Activated CD8-positive, alpha-beta memory T cell treated with anti-CD3 and anti-CD28 coated beads for 36 hours (primary cell): ENCODE results near the gene MET. TPM values are rescaled to one million over a fixed set of nuclear protein-coding genes. Genes with fewer than 3 reads are reported as not detected.
"Not testable (repeated sequence)": the region's sequence is repeated elsewhere in the genome, so short reads cannot be mapped to it uniquely, and the experiment has no call there.

Experiments
- CTCF ChIA-PET: fragments of 350-600 bp; sonication (Branson Sonifier 250); formaldehyde crosslinking; loops from one replicate; lab custom pipeline; 2021; ENCODE audit warnings: antibody characterized with exemption; lab: Charles Lee
- POLR2A ChIA-PET: fragments of 350-600 bp; sonication (Branson Sonifier 250); formaldehyde crosslinking; loops from one replicate; lab custom pipeline; 2021; ENCODE audit warnings: antibody characterized with exemption; lab: Charles Lee
- total RNA-seq, 2 experiments: library from RNA; stranded (reverse); gene quantifications; one replicate each; pipeline ENCODE4 v1.2.3, GENCODE V29; 2021

The MET gene
- total RNA-seq, 2 experiments from 2014 or later: 2.4 to 2.8 TPM

DNA sequence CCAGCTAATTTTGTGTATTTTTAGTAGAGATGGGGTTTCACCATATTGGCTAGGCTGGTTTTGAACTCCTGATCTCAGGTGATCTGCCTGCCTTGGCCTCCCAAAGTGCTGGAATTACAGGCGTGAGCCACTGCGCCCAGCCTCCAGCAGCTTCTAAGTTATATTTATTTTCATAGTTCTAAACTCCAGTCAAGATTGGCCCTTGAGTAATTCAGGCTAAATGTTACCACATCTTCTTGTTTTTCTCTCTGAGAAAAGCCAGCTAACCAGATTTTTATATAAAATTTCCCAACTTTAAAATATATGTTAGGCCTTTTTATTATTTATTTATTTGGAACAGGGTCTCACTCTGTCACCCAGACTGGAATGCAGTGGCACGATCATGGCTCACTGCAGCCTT is 141.4 kb downstream of the MET start:
- POLR2A ChIA-PET, CTCF ChIA-PET: not testable (repeated sequence)

DNA sequence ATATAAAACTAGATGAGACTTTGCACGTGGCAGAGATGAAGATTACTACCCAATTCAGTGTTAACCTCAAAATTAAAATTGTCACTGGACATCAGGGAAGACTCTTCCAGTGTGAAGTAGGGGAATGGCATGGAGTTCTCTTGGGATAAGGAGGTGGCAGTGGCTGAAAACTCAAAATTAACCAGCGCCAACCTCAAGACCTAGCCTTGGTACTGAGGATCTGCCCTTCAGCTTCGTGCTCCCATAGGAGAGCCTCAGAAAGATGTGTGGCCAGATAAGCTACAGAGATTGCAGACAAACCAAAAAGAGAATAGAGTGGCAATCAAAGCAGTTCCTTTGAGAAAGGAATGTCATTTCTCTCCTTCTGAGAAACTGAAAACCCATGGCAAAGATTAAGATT is 143.0 kb downstream of the MET start:
- POLR2A ChIA-PET: no interaction called here
- CTCF ChIA-PET: no interaction called here

DNA sequence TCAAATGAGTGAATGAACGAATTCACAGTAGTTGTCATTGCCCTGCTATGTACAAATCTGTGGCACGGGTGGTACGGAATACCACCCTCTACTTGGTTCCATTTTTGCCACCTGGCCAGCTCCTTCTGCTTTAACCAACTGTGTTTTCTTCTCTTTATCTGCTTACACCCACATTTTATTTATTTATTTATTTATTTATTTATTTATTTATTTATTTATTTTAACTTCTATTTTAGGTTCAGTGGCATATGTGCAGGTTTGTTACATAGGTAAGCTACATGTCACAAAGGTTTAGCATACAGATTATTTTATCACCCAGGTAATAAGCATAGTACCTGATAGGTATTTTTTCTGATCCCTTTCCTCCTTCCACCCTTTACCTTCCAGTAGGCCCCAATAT is 148.2 kb downstream of the MET start:
- ChIA-PET CTCF (no interaction called here), POLR2A (no interaction called here)

DNA sequence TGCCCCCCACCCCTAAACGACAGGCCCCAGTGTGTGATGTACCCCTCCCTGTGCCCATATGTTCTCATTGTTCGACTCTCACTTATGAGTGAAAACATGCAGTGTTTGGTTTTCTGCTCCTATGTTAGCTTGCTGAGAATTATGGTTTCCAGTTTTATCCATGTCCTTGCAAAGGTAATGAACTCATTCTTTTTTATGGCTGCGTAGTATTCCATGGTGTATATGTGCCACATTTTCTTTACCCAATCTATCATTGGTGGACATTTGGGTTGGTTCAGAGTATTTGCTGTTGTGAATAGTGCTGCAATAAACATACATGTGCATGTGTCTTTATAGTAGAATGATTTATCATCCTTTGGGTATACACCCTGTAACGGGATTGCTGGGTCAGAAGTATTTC is 149.7 kb downstream of the MET start:
- CTCF ChIA-PET, POLR2A ChIA-PET: not testable (repeated sequence)

DNA sequence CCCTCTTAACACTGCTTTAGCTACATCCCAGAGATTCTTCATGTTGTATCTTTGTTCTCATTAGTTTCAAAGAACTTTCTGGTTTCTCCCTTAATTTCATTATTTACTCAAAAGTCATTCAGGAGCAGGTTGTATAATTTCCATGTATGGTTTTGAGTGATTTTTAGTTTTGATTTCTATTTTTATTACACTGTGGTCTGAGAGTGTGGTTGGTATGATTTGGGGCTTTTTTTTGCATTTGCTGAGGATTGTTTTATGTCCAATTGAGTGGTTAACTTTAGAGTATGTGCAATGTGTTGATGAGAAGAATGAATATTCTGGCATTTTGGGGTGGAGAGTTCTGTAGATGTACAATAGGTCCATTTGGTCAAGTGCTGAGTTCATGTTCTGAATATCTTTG is 152.5 kb downstream of the MET start:
- CTCF ChIA-PET: no interaction called here

DNA sequence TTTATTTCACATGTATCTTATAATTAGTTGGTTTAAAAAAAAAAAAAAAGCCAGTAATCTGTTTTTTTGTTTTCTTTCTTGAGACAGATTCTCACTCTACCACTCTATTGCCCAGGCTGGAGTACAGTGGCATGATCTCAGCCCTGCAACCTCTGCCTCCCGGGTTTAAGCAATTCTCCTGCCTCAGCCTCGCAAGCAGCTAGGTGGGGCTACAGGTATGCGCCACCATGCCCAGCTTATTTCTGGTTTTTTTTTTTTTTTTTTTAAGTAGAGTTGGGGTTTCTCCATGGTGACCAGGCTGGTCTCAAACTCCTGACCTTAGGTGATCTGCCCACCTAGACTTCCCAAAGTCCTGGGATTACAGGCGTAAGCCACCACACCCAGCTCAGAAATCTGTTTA is 156.3 kb downstream of the MET start:
- CTCF ChIA-PET: no interaction called here
- POLR2A ChIA-PET: no interaction called here

More for the DNA sequence above, 152.5 kb downstream of the MET start:
- POLR2A ChIA-PET: no interaction called here

DNA sequence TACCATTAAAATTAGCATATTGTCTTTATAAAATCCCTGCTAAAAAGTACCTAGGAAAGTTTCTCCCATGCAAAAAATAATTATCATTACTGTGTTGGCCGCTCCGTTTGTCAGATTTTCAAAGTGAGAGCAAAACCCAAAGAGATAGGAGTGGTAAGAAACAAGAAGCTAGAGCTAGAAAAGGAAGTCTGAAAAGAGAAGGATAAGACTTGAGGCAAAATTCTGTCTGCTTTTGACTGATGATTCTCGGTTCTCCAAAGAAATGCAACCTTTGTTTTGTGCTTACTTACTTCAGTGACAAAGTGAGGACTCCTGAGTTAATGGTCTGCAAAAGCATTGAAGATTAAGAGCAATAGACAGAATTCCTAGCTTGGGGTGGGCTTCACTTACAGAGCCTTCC is 157.0 kb downstream of the MET start:
- CTCF ChIA-PET: no interaction called here
- POLR2A ChIA-PET: no interaction called here

DNA sequence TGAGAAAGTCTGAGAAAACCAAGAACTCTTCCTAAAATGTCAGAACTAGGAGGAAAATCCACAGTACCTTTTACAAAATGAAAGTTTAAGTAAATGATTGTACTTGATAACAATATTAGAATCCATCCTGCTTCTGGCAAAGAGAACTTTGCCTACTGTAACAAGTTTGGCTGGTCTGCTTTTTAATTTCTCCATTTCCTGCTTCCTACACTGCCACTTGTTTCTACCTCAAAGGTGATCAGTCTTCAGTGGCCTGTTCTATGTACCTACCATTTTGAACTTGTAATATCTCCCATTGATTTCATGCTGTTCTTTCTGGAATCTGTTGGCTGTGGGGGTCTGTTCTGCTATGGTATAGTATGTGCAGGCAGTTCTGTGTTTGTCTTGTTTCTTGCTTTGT is 157.5 kb downstream of the MET start:
- CTCF ChIA-PET: no interaction called here
- POLR2A ChIA-PET: no interaction called here

DNA sequence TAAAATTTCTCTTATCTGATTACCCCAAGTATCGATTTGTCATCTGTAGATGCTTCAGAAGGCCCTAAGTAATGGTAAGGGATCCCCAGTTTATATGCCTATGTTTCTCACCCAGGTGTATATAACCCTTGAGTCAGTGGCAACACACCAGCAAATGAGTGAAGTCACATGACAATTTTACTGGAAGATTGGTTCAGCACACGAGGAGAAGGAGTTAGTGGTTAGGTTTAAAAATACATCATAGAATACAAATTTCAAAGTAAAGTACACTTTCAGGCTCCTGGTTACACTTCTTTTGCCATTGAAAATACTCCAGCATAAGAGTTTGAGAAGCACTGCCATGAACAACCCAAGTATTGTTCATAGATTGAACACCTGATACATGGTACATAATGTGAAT is 160.7 kb downstream of the MET start:
- ChIA-PET POLR2A (no interaction called here), CTCF (no interaction called here)

DNA sequence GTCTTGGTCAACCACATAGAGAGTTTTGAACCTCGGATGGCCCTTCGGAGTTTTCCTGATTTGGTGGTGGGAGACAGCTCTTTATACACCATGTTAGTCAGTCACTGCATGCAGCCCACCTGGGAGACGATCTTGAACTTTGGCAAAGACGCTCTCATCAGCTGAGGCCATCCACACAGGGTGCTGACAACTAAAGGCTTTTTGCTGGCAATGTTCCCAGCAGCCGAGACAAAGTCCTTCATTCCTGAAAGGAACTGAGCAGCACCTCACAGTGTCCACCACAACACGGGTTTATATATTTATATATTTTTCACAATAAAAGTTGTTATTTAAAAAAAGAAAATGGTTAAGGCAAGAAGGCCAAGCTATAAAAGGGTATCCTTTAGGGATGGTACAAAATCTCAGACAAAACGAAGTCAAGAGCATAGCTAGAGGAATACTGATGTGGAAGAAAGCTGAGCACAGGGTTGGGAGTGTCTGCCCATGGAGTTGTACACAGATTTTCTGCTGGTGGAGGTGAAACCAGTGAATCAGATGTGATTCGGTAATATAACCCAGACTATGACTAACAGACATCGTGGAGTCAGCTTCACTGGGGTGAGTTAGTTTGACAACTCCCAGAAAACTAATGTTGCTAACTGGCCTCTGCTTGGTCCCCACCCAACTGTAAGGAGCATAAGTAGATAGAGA is 163.0 kb downstream of the MET start:
- ChIA-PET POLR2A (no interaction called here), CTCF (no interaction called here)

DNA sequence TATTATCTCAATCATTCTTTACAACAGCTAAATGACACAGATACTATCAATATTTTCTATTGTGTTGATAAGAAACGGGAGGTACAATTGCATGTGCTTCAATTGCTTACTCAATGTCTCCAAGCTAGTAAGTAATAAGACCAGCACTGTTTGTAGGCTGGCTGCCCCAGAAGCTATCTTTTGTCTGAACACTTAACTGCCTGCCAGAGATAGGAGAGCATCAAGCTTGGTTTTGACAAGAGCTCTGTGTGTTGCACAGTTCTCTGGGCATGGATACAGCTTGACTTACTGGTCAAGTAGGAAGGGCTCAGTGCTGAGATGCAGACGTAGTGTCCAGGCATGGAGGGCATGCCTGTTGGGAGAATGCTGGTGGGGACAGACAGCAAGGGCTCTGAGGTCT is 164.1 kb downstream of the MET start:
- POLR2A ChIA-PET: no interaction called here
- CTCF ChIA-PET: no interaction called here

DNA sequence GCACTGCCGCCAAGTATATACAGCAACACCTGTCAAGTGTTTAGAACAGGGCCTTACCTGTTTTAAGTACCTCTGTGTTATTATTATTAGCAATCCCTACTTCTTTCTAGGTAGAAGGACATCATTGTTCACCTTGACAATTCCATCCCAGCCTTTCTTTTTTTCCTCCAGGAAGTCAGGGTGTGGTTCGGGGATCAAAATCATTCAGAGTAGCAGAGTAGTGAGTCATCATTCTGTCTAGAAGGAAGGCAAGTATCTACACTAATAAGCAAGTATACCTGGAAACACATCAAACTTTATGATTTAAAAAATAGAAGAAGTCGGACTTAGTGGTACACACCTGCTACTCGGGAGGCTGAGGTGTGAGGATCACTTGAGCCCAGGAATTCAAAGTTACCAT is 164.9 kb downstream of the MET start:
- CTCF ChIA-PET: no interaction called here
- POLR2A ChIA-PET: interaction anchor here (0.6 kb wide), 1 partner anchor 468 kb away, joined by 3 read pairs; no protein-coding TSS in a partner anchor

DNA sequence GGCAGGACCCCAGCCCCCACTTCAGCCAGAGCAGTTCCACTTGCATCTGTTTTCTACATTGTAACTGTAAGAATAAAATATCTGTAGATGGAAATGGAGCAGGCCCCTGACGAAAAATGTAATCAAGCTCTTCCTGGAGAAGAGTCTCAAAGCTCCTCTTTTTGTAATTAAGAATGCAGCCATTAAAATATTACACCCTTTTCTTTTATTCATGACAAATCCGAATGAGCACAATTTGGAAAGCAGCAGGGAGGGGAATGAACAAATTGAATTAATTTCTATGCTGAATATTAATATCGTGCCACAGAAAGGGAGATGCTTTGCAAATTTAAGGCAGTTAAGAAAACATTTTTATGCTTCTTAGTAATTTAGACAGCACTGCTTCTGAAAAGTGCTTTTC is 165.6 kb downstream of the MET start:
- ChIA-PET POLR2A (interaction anchor here (0.6 kb wide), 1 partner anchor 469 kb away, joined by 3 read pairs; no protein-coding TSS in a partner anchor), CTCF (no interaction called here)

DNA sequence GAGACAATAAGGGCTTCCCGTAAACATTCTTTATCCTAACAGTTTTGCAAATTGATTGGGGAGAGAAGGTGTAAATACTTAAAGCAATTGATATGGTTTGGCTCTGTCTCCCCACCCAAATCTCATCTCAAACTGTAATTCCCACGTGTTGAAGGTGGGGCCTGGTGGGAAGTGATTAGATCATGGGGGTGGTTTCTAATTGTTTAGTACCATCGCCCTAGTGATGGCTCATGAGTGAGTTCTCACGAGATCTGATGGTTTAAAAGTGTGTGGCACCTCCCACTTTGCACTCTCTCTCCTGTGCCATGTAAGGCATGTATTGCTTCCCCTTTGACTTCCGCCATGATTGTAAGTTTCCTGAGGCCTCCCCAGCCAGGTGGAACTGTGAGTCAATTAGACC is 168.3 kb downstream of the MET start:
- POLR2A ChIA-PET: no interaction called here
- CTCF ChIA-PET: no interaction called here

DNA sequence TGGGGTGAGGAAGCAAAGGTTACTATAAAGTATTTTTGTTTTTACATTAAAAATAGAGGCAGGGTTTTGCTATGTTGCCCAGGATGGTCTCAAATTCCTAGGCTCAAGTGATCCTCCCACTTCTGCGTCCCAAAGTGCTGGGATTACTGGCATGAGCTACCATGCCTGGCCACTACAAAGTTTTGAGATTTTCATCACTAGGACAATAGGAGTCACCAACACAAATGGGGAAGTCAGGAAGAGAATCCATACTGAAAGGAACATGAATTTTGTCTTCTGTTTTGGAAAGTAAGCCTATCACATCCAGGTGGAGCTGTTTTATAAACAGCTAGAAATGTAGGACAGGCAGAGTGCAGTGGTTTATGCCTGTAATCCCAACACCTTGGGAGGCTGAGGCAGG is 170.4 kb downstream of the MET start:
- POLR2A ChIA-PET: no interaction called here

DNA sequence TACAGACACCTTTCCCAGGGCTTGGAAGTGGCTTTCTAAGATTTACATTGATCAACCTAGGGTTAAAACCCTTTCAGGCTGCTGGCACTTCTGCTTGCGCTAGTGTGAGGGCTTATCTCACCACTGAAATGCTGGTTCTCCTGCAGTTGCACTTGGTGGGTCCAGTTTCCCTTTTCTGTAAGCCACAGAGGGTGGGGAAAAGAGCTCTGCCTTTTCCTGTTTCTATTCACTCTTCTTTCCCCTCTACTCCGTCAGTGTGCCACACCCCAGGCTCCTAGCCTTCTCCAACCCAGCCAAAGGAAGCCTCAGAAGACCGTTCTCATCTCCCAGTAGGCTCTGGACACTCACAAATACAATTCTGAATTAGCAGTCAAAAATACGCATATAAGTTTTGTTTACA is 171.4 kb downstream of the MET start:
- POLR2A ChIA-PET: no interaction called here
- CTCF ChIA-PET: no interaction called here

More for the DNA sequence above, 170.4 kb downstream of the MET start:
- CTCF ChIA-PET: no interaction called here

Other genes with a start within 250 kb of the MET start
- under 1 TPM in 1 of 2 experiments, not detected in 1; 0.27 TPM for gene CAV2, start 172.5 kb upstream of the MET start, total RNA-seq
- gene CAV1, start 147.2 kb upstream of the MET start, total RNA-seq: 1 to 10 TPM; 1.9 to 2.3 TPM
- 100 to 1,000 TPM; 174 to 189 TPM for gene CAPZA2, start 190.4 kb downstream of the MET start, total RNA-seq